SH-SY5Y (cell line): Measurements from ENCODE around the gene TEAD1.

Experiments used
- GATA2 ChIP-seq: IDR thresholded peaks from 2 replicates; pipeline ENCODE4 v1.6.1; 2011; ENCODE audit warnings: mild to moderate bottlenecking, low read depth, low read length
- GATA3 ChIP-seq: IDR thresholded peaks from 2 replicates; pipeline ENCODE4 v1.6.1; 2011; ENCODE audit warnings: low read depth, mild to moderate bottlenecking, low read length, moderate library complexity

GRCh38 chr11:12626616-12627015, 47.6 kb upstream of the TEAD1 start:
- no peak for TF ChIP-seq GATA2
- TF ChIP-seq GATA3, result no peak
